Suprapubic skin (tissue), 4 donors: ENCODE data around the gene METAP1. TPM values are rescaled to one million over a fixed set of nuclear protein-coding genes. Genes with fewer than 3 reads are reported as not detected.

Source experiments
- DNase-seq, 2 donors: peaks; one replicate each; pipeline ENCODE4 v3.0.0-alpha.2; 2019; ENCODE audit warnings: low spot score in 2 of 2
- H3K27ac ChIP-seq: fragments of 200-600 bp; sonication (generic); one replicate; pipeline ENCODE4 v1.5.1; 2019
- H3K27me3 ChIP-seq: fragments of 200-600 bp; sonication (generic); one replicate; pipeline ENCODE4 v1.5.1; 2019
- H3K36me3 ChIP-seq: fragments of 200-600 bp; sonication (generic); one replicate; pipeline ENCODE4 v1.5.1; 2019
- H3K4me1 ChIP-seq: fragments of 200-600 bp; sonication (generic); one replicate; pipeline ENCODE4 v1.5.1; 2019
- H3K4me3 ChIP-seq: fragments of 200-600 bp; sonication (generic); one replicate; pipeline ENCODE4 v1.5.1; 2019; ENCODE audit warnings: mild to moderate bottlenecking
- H3K9me3 ChIP-seq: fragments of 200-600 bp; sonication (generic); one replicate; pipeline ENCODE4 v1.5.1; 2019
- CTCF ChIP-seq, 2 donors: fragments of 200-600 bp in 1 of 2; fragments of 450-650 bp in 1 of 2; sonication (generic) in 1 of 2; IDR thresholded peaks; one replicate each; pipeline ENCODE4 v1.5.1; 2016 to 2019; ENCODE audit warnings: antibody characterized with exemption in 2 of 2, mild to moderate bottlenecking in 1 of 2, moderate library complexity in 1 of 2
- EP300 ChIP-seq: sonication (generic); formaldehyde crosslinking; IDR thresholded peaks from one replicate; pipeline ENCODE4 v1.6.1; 2017; ENCODE audit warnings: antibody characterized with exemption
- POLR2A ChIP-seq, 2 donors: fragments of 450-650 bp; IDR thresholded peaks; one replicate each; pipeline ENCODE4 v1.6.1; 2017; ENCODE audit warnings: antibody characterized with exemption in 2 of 2, mild to moderate bottlenecking in 2 of 2, moderate library complexity in 2 of 2
- POLR2AphosphoS5 ChIP-seq, 3 donors: sonication (generic); formaldehyde crosslinking; IDR thresholded peaks; one replicate each; pipeline ENCODE4 v1.6.1; 2017; ENCODE audit warnings: antibody characterized with exemption in 3 of 3
- WGBS: methylation state at CpG from one replicate; pipeline ENCODE4 v1.1.5; 2018; 5-methylcytosine and 5-hydroxymethylcytosine counted together
- total RNA-seq, 4 donors: library from RNA; depleted of rRNA; stranded (reverse); fragments of >200 nt; gene quantifications; one replicate each; pipeline ENCODE4 v1.1.0, GENCODE V29; 2016

Gene METAP1
- total RNA-seq, 4 donors from 2014 or later = 40.0 to 55.9 (median 49.4) TPM

- TF ChIP-seq POLR2A (IDR thresholded peaks at IDR 0.05) = no peak
- TF ChIP-seq CTCF (IDR thresholded peaks at IDR 0.05) = no peak
- TF ChIP-seq POLR2AphosphoS5 (IDR thresholded peaks at IDR 0.05) = no peak
- TF ChIP-seq EP300 = no peak
- Histone ChIP-seq H3K27me3 (no peaks in the 10 kb centered on the region), H3K9me3 (no peaks in the 10 kb centered on the region), H3K27ac (no peak overlapping the region), H3K4me1 (peaks cover 24% of the 10 kb centered on the region), H3K4me3 (no peak overlapping the region), H3K36me3 (peaks cover 3% of the 10 kb centered on the region)
- 61% methylated on average over 1 of the region's 1 CpG for WGBS
- no peak for DNase-seq
Measured at GRCh38 chr4:99025506-99025905, 30.0 kb downstream of the METAP1 start.

- Histone ChIP-seq H3K9me3 (no peaks in the 10 kb centered on the region), H3K4me3 (no peak overlapping the region), H3K36me3 (no peaks in the 10 kb centered on the region), H3K27me3 (no peaks in the 10 kb centered on the region), H3K27ac (no peak overlapping the region), H3K4me1 (peaks cover 24% of the 10 kb centered on the region)
- WGBS = 97% methylated on average over 2 of the region's 2 CpGs
- no peak for DNase-seq
- TF ChIP-seq EP300 (no peak), CTCF (IDR thresholded peaks at IDR 0.05) (no peak), POLR2A (IDR thresholded peaks at IDR 0.05) (no peak), POLR2AphosphoS5 (IDR thresholded peaks at IDR 0.05) (no peak)
Measured at GRCh38 chr4:99027304-99027703, 31.8 kb downstream of the METAP1 start.

GRCh38 chr4:99028187-99028586, 32.7 kb downstream of the METAP1 start:
- Histone ChIP-seq H3K27ac (no peak overlapping the region), H3K4me1 (peaks cover 24% of the 10 kb centered on the region)

GRCh38 chr4:99029018-99029735, 33.7 kb downstream of the METAP1 start:
- Histone ChIP-seq H3K27ac (no peak overlapping the region), H3K4me3 (no peak overlapping the region), H3K27me3 (no peaks in the 10 kb centered on the region), H3K9me3 (no peaks in the 10 kb centered on the region), H3K4me1 (peaks cover 18% of the 10 kb centered on the region), H3K36me3 (peaks cover 3% of the 10 kb centered on the region)
- DNase-seq = no peak
- TF ChIP-seq POLR2AphosphoS5 (IDR thresholded peaks at IDR 0.05) = no peak
- no peak for TF ChIP-seq POLR2A (IDR thresholded peaks at IDR 0.05)
- no peak for TF ChIP-seq EP300
- no peak for TF ChIP-seq CTCF (IDR thresholded peaks at IDR 0.05)
- 58% methylated on average over 1 of the region's 1 CpG for WGBS

More at GRCh38 chr4:99028187-99028586, 32.7 kb downstream of the METAP1 start:
- TF ChIP-seq CTCF (IDR thresholded peaks at IDR 0.05) (no peak), POLR2A (IDR thresholded peaks at IDR 0.05) (no peak), EP300 (no peak), POLR2AphosphoS5 (IDR thresholded peaks at IDR 0.05) (no peak)
- Histone ChIP-seq H3K27me3 (no peaks in the 10 kb centered on the region), H3K9me3 (no peaks in the 10 kb centered on the region), H3K4me3 (no peak overlapping the region), H3K36me3 (no peaks in the 10 kb centered on the region)
- DNase-seq = no peak

GRCh38 chr4:99029852-99030251, 34.3 kb downstream of the METAP1 start:
- TF ChIP-seq POLR2AphosphoS5 (IDR thresholded peaks at IDR 0.05) = no peak
- TF ChIP-seq EP300 = no peak
- TF ChIP-seq POLR2A (IDR thresholded peaks at IDR 0.05) = no peak
- TF ChIP-seq CTCF (IDR thresholded peaks at IDR 0.05) = no peak
- H3K27ac ChIP-seq = no peak overlapping the region
- peaks cover 4% of the 10 kb centered on the region for H3K36me3 ChIP-seq
- DNase-seq = no peak
- WGBS = 77% methylated on average over 3 of the region's 3 CpGs
- H3K9me3 ChIP-seq = no peaks in the 10 kb centered on the region
- no peaks in the 10 kb centered on the region for H3K27me3 ChIP-seq
- H3K4me3 ChIP-seq = no peak overlapping the region
- peaks cover 12% of the 10 kb centered on the region for H3K4me1 ChIP-seq
